HG02884 (cell line): ENCODE measurements around the gene PRKG1.

Source experiments
- ATAC-seq: cut with Tn5 transposase; IDR thresholded peaks from one replicate; pipeline ENCODE4 v1.9.1; 2021; ENCODE audit warnings: mild to moderate bottlenecking, moderate library complexity; ENCODE audit not compliant: unreplicated experiment

Gene PRKG1

GRCh38 chr10:51215951-51216834, 141.9 kb downstream of the PRKG1 start:
- no peak for ATAC-seq

GRCh38 chr10:51217505-51217904, 143.2 kb downstream of the PRKG1 start:
- no peak for ATAC-seq

DNA sequence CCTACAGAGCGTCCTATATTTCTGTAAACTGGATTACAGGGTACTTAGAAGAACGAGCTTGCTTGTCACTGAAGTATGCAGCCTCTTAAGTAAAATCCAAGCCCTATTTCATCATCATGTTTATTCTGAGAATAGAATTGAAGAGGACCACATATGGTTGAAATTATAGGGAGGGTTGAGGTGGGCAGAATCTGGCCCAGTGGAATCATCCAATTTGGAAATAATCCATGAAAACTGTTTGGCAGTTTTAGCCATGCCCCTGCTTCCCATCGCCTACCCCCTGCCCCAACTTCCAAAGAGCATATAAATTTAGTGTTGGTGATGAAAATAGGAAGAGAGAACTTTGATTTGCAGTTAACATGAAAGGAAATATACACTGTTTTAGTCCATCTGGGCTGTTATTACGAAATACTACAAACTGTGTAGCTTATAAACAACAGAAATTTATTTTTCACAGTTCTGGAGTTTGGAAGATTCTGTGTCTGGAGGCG, 150.4 kb downstream of the PRKG1 start:
- ATAC-seq = no peak

DNA sequence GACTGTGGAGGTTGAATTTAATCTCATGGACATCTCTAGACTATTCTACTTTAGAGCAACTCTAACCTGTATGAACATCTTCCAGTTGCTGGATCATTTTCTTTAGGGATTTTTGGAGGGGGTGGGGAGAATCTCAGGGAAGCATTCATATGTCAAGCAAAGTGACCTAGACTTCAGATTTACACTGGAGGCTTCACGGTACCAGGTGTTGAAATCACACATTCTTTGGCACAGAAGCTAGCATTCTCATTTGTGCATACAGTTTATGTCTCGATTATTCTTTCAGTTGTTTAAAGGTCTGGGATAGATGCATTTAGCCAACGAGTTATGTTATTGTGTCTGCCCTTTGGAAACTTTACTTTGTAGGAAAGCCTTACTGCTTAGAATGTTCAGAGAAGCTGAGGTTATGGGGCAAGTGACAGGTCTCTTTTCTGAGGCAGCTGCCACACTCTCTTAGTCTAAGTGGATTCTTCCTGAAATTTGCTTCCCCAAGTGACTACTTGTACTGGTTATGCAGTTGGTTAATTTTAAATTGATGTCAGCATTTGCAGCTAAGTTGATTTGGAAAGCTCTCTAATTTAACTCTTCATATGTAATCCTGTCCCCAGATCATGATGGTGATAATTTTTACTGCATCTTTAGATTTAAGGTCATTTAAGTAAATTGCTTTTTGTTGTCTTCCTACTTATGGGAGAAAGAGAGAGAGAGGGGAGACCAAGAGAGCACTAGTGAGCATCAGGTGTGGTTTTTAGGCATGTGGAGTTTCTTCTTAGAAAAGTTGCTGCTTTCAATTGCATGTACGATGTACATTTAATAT, 153.8 kb downstream of the PRKG1 start:
- ATAC-seq = no peak

GRCh38 chr10:51228714-51229100, 154.4 kb downstream of the PRKG1 start:
- ATAC-seq = no peak

DNA sequence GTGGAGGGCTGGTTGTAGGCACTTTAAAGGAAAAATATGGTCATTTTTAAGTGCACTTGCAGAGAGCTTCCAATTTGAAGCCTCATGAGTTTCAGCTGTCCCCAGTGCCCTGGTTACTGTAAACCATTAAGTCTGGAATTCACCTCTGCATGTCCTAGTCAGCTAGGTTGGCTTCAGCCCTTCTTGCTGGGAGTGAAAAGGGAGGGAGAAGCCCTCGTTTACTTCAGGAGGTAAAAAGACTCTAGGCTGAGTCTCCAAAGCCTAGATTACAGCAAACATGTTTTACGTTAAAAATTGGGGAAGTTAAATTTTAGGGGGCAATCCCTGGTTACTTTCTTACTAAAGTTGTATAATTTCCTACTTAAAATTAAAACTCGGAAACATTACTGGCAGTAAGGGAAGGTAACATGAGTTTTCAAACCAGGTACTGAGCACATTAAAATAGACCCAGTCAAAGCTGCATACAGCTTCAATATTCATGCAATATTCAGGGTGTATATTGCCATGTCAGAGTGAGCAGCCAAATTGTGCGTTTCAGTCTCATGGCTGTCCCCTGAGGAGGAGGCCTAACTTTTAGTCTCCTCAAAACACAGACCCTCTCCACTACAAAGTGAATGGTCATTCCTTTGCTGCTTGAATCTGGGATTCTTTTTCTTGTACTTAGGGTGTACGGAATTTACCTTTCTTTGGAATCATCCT, 156.7 kb downstream of the PRKG1 start:
- no peak for ATAC-seq

- ATAC-seq = no peak
These were observed 157.5 kb downstream of the PRKG1 start for GRCh38 chr10:51231754-51232153.

- no peak for ATAC-seq
These were observed 159.2 kb downstream of the PRKG1 start for GRCh38 chr10:51233337-51234100.

GRCh38 chr10:51235865-51236264, 161.6 kb downstream of the PRKG1 start:
- no peak for ATAC-seq

- no peak for ATAC-seq
These were observed 164.7 kb downstream of the PRKG1 start for GRCh38 chr10:51239006-51239405.

- ATAC-seq = no peak
These were observed 167.2 kb downstream of the PRKG1 start for GRCh38 chr10:51241461-51241860.

GRCh38 chr10:51242393-51242792, 168.1 kb downstream of the PRKG1 start:
- ATAC-seq = no peak

- no peak for ATAC-seq
These were observed 170.0 kb downstream of the PRKG1 start for GRCh38 chr10:51244309-51244708.

DNA sequence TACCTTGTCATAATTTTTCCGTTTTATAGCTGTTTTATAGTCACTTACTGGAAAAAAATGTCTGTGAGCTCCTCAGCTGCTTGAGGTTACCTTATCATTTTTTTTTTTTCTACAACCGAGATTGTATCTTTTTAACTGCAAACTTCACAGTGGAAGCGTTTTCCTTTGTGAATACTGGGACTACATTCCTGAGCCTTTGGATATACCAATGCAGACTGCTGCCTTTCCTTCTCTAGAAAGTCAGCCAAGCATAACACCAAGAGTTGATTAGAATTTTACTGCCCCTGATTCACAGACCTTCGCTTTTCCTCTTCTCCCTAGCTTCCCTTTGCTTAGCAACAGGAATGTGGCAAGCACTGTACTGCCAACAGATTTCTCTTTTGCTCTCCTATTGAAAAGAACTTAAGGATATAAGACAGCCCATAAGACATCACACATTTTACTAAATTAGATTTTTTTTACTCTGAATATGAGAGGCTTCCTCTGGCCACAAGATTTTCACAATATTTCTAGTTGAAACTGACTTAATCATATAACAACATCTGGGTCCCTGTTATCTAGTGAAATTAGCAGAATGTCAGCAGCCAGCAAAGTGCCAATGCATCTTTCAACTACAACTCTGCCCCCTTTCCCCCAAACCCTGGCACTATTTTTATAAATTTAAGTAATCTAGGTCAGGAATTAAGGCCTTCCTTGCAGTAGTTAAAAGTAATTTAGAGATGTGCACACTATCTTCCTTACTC, 170.6 kb downstream of the PRKG1 start:
- no peak for ATAC-seq

DNA sequence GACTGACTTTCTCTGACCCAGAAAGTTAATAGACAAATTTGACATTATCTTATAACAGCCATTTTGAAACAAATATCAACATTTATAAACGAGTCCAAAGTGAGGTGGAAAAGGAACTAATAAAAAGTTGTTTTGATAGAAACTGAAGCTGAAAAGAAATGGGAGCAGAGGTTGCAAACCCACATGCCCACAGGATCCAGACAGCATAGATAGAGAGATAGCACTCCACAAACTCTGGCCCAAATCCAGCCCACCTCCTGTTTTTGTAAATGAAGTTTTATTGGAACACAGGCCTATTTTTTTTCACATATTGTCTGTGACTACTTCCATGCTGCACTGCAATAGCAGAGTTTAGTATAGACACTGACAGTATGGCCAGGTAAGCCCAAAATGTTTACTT, 171.9 kb downstream of the PRKG1 start:
- ATAC-seq = no peak

- no peak for ATAC-seq
These were observed 176.1 kb downstream of the PRKG1 start for GRCh38 chr10:51250278-51250920.

GRCh38 chr10:51251110-51251509, 176.8 kb downstream of the PRKG1 start:
- ATAC-seq = no peak

DNA sequence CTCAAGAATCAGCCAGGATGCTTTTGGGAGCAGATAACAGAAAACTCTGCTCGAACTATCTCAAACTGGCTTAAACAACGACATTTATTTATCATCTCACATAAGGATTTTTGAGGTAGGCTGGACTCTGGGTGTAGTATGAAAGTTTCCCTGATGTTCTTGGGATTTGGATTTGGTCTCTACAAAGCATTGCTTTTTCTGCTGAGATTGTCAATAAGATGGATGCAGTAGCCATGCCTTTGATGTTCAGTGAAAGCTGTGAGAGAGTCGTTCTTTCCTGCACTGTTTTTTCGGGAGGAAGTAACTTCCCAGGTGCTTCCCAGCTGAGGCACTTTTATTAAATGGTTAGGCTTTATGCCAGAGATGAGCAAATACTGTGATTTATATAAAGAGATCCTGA, 181.1 kb downstream of the PRKG1 start:
- ATAC-seq = no peak

DNA sequence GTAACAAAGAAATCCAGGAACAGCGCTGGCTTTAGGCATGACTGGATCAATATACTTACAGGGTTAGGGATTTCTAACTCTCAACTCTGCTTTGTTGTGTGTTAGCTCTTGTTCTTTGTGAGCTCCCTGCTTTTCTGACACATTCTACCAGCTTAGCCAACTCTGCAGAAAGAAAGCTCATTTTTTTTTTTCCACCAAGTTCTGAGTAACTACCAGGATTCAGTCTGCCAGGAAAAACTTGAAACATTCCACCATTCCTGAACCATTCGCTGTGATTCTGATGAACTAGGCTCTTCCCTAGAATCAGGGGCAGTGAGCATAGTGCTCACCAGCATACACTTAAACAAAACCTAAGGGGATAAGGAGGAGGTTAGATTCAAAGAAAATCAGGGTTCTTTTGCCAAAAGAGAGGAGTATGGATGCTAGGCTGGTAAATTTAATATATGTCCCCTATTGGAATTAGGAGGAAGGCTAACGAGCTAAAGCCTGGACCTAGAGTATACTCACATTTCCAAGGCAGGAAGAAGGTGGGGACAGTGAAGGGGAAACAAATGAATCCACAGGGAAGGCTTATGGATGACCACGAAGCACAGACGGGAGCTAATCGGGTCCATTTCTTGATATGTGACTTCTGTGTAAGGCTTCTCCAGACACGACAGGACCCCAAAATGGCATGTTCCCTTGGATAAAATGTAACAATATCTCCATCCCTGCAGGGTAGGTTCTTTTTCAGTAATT, 183.4 kb downstream of the PRKG1 start:
- ATAC-seq = no peak
